Peyer's patch (tissue), 4 donors: ENCODE results near the gene ST7.

Source experiments
- CTCF ChIP-seq, 6 experiments: fragments of 450-650 bp in 4 of 6; fragments of 200-600 bp in 2 of 6; sonication (generic) in 1 of 6; IDR thresholded peaks; one replicate each; pipeline ENCODE4 v1.5.1; 2017 to 2019; ENCODE audit warnings: antibody characterized with exemption in 6 of 6, mild to moderate bottlenecking in 3 of 6, moderate library complexity in 1 of 6
- POLR2A ChIP-seq, 2 donors: fragments of 450-650 bp; IDR thresholded peaks; one replicate each; pipeline ENCODE4 v1.5.1; 2017; ENCODE audit warnings: antibody characterized with exemption in 2 of 2, mild to moderate bottlenecking in 2 of 2, moderate library complexity in 2 of 2

GRCh38 chr7:117090791-117091190, 137.5 kb downstream of the ST7 start:
- no peak for TF ChIP-seq CTCF (IDR thresholded peaks at IDR 0.05)
- TF ChIP-seq POLR2A (IDR thresholded peaks at IDR 0.05), result no peak
